Measurements from ENCODE around the gene SYT17.

DNA sequence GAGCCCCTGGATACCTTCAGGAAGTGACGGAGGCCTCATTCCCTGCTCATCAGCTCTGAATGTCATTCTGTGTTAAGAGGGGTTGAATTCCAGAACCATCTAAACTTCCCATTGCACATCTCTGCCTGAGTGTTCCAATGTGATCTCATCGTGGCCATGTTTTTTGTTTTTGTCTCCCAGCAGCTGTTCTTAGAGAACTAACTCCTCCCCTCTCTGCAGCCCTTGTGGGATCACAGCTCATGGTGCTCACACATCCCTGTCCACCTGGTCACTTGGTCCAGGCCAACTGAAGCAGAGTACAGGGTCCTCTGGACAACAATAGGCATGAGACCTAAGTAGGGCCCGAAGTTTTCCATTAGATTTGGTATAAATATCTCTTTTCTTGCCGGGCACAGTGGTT is 6.0 kb upstream of the SYT17 start:
- TF ChIP-seq, protein P1, sequence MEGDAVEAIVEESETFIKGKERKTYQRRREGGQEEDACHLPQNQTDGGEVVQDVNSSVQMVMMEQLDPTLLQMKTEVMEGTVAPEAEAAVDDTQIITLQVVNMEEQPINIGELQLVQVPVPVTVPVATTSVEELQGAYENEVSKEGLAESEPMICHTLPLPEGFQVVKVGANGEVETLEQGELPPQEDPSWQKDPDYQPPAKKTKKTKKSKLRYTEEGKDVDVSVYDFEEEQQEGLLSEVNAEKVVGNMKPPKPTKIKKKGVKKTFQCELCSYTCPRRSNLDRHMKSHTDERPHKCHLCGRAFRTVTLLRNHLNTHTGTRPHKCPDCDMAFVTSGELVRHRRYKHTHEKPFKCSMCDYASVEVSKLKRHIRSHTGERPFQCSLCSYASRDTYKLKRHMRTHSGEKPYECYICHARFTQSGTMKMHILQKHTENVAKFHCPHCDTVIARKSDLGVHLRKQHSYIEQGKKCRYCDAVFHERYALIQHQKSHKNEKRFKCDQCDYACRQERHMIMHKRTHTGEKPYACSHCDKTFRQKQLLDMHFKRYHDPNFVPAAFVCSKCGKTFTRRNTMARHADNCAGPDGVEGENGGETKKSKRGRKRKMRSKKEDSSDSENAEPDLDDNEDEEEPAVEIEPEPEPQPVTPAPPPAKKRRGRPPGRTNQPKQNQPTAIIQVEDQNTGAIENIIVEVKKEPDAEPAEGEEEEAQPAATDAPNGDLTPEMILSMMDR (IDR thresholded peaks at IDR 0.05): no peak
- TF ChIP-seq POLR2AphosphoS5 (IDR thresholded peaks at IDR 0.05) (no peak), POLR2A (IDR thresholded peaks at IDR 0.05) (no peak)
